ENCODE measurements around the gene DDC.

DDC gene

DNA sequence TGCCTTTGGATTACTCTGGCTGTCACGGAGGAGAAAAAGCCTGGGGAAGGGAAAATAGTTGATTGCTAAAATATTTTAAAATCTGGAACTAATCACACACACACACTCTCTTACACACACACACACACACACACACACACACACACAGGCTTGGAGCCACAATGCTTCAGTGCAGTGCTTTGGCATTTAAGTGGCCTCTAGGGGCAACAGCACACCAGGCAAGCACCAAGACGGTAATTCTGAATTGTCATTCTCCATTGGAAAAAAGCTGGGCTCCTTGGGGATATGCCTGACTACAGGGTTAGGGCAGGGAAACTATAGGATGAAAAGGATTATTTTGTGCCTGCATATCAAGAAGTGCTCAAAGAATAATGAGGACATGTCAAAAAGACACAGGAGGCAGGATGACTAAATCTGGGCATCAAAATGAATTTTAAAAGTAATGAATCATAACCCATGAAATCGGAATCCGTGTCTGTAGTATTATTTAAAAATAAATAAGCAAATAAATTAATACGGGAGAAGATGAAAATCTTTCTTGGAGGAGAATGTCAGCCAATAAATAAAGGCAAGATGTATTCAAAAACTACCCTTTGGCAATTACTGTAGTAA is 30.4 kb upstream of the DDC start:
- TF ChIP-seq CTCF (IDR thresholded peaks at IDR 0.05; ENCODE audit: insufficient read depth, low read depth, low read length, missing control alignments): peak; percentile 32
- no peak overlapping the region for H3K4me3 ChIP-seq (ENCODE audit: low read depth, low read length)

GRCh38 chr7:50594734-50595485 is 29.7 kb upstream of the DDC start:
- no peak overlapping the region for H3K4me3 ChIP-seq (ENCODE audit: low read depth, low read length)
- TF ChIP-seq CTCF (IDR thresholded peaks at IDR 0.05; ENCODE audit: insufficient read depth, low read depth, low read length, missing control alignments): no peak
- peak; percentile 17 for DNase-seq (ENCODE audit: low read depth)

More for the DNA sequence above, 30.4 kb upstream of the DDC start:
- DNase-seq (ENCODE audit: low read depth): peak; percentile 49

DNA sequence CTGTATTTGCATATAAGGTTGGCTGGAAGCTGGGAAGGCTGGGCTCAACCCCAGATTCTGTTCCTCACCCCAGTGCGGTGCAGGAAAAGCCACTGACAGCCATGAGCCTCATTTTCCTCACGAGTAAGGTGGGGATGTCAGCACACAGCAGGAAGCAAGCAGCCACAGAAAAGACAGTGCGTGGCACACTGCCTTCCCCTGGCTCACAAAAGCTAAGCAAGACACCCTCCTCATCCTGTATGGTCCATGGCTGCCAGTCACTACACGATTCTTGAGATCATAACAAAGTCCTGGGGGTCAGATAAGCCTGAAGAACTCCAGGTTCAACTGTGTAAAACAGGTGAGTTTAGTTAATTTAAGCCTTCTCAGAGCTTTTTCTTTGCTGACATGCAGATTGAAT is 28.9 kb upstream of the DDC start:
- TF ChIP-seq CTCF (IDR thresholded peaks at IDR 0.05; ENCODE audit: insufficient read depth, low read depth, low read length, missing control alignments): no peak
- DNase-seq (ENCODE audit: low read depth): no peak

GRCh38 chr7:50592940-50593339 is 27.7 kb upstream of the DDC start:
- no peak for DNase-seq (ENCODE audit: low read depth)
- TF ChIP-seq CTCF (IDR thresholded peaks at IDR 0.05; ENCODE audit: insufficient read depth, low read depth, low read length, missing control alignments): no peak
- H3K4me3 ChIP-seq (ENCODE audit: low read depth, low read length): no peak overlapping the region

More for the DNA sequence above, 28.9 kb upstream of the DDC start:
- no peak overlapping the region for H3K4me3 ChIP-seq (ENCODE audit: low read depth, low read length)

- no peak overlapping the region for H3K4me3 ChIP-seq (ENCODE audit: low read depth, low read length)
- TF ChIP-seq CTCF (IDR thresholded peaks at IDR 0.05; ENCODE audit: insufficient read depth, low read depth, low read length, missing control alignments): no peak
- DNase-seq (ENCODE audit: low read depth): no peak
These were observed 26.6 kb upstream of the DDC start for GRCh38 chr7:50591480-50592438.

- DNase-seq (ENCODE audit: low read depth): no peak
- no peak overlapping the region for H3K4me3 ChIP-seq (ENCODE audit: low read depth, low read length)
- TF ChIP-seq CTCF (IDR thresholded peaks at IDR 0.05; ENCODE audit: insufficient read depth, low read depth, low read length, missing control alignments): no peak
These were observed 25.9 kb upstream of the DDC start for GRCh38 chr7:50591098-50591479.

Data from GM12865 (cell line).